ENCODE measurements around the gene OR10J5.

DNA sequence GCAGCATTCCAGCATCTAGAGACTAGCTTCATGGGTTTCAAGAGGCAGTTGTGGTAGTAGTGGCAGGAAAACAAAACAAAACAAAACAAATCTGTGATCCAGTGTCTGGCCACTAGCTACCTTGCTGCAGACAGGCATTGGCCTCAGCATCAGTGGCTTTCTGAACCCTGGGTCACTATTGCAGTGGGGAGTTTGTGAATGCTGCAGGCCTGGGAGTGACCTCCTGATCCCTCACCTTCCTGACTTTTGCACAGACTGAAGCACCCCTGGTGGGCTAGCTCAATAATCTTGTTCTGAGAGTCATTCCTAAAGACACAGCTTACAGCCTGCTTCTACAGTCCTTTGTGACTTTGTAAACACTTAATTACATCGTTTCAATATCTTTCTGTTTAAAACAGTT is 26.9 kb upstream of the OR10J5 start:
- TF ChIP-seq, protein P1, sequence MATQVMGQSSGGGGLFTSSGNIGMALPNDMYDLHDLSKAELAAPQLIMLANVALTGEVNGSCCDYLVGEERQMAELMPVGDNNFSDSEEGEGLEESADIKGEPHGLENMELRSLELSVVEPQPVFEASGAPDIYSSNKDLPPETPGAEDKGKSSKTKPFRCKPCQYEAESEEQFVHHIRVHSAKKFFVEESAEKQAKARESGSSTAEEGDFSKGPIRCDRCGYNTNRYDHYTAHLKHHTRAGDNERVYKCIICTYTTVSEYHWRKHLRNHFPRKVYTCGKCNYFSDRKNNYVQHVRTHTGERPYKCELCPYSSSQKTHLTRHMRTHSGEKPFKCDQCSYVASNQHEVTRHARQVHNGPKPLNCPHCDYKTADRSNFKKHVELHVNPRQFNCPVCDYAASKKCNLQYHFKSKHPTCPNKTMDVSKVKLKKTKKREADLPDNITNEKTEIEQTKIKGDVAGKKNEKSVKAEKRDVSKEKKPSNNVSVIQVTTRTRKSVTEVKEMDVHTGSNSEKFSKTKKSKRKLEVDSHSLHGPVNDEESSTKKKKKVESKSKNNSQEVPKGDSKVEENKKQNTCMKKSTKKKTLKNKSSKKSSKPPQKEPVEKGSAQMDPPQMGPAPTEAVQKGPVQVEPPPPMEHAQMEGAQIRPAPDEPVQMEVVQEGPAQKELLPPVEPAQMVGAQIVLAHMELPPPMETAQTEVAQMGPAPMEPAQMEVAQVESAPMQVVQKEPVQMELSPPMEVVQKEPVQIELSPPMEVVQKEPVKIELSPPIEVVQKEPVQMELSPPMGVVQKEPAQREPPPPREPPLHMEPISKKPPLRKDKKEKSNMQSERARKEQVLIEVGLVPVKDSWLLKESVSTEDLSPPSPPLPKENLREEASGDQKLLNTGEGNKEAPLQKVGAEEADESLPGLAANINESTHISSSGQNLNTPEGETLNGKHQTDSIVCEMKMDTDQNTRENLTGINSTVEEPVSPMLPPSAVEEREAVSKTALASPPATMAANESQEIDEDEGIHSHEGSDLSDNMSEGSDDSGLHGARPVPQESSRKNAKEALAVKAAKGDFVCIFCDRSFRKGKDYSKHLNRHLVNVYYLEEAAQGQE (IDR thresholded peaks at IDR 0.05; ENCODE audit: insufficient read depth in 1 of 2, low read depth in 2 of 2, low read length in 2 of 2): no peak
- TF ChIP-seq POLR2AphosphoS5 (IDR thresholded peaks at IDR 0.05; ENCODE audit: low read depth, low read length): no peak
- TF ChIP-seq SIN3A (IDR thresholded peaks at IDR 0.05; ENCODE audit: borderline replicate concordance, insufficient read depth, low read length): no peak
- TF ChIP-seq TAF1 (IDR thresholded peaks at IDR 0.05; ENCODE audit: borderline replicate concordance, insufficient read depth, low read length): no peak

Data from PFSK-1 (cell line).